HEK293T (cell line): ENCODE results near the gene SAMD4B.

Experiments used
- ARNT ChIP-seq: fragments of 450-650 bp; IDR thresholded peaks from 2 replicates; pipeline ENCODE4 v1.6.1; 2017; ENCODE audit warnings: mild to moderate bottlenecking
- BHLHE40 ChIP-seq: fragments of 450-650 bp; IDR thresholded peaks from 2 replicates; pipeline ENCODE4 v1.6.1; 2016; ENCODE audit warnings: mild to moderate bottlenecking, moderate library complexity, borderline replicate concordance
- CTBP1 ChIP-seq: fragments of 450-650 bp; IDR thresholded peaks from 2 replicates; pipeline ENCODE4 v1.6.1; 2016; ENCODE audit warnings: borderline replicate concordance
- FOXA1 ChIP-seq: fragments of 450-650 bp; IDR thresholded peaks from 2 replicates; pipeline ENCODE4 v1.6.1; 2016; ENCODE audit warnings: mild to moderate bottlenecking
- FOXK2 ChIP-seq: fragments of 450-650 bp; IDR thresholded peaks from 2 replicates; pipeline ENCODE4 v1.6.1; 2016; ENCODE audit warnings: mild to moderate bottlenecking
- FOXM1 ChIP-seq: fragments of 450-650 bp; IDR thresholded peaks from 2 replicates; pipeline ENCODE4 v1.6.1; 2017; ENCODE audit warnings: mild to moderate bottlenecking, borderline replicate concordance
- PKNOX1 ChIP-seq: fragments of 450-650 bp; IDR thresholded peaks from 2 replicates; pipeline ENCODE4 v1.6.1; 2016
- SUZ12 ChIP-seq: fragments of 450-650 bp; IDR thresholded peaks from 2 replicates; pipeline ENCODE4 v1.6.1; 2016; ENCODE audit warnings: mild to moderate bottlenecking
- TARDBP ChIP-seq: fragments of 450-650 bp; IDR thresholded peaks from 2 replicates; pipeline ENCODE4 v1.6.1; 2016
- ZNF384 ChIP-seq: fragments of 450-650 bp; IDR thresholded peaks from 2 replicates; pipeline ENCODE4 v1.6.1; 2016

DNA sequence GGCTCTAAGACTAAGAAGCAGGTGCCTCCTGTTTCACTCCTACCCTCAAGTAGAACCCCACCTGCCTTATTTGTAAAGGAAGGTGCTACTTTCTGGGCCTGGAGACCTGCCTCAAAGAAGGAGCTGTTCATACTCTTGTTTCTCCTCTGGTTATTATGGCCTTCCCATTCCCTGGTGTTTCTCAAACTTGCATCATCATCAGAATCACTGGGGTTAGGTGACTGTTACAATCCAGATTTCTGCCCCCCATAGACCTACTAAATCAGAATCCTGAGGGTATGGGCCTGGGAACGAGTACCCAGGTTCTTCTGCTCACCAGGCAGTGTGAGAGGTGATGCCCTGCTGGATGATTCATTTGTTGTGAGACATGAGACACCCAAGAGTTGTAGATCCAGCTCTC is 18.4 kb downstream of the SAMD4B start:
- TF ChIP-seq FOXK2 (no peak), CTBP1 (no peak), SUZ12 (no peak), PKNOX1 (no peak), FOXM1 (no peak), ARNT (no peak), TARDBP (no peak), FOXA1 (no peak), ZNF384 (no peak), BHLHE40 (no peak)
